ENCODE results near the gene UNC5A.

- TF ChIP-seq POLR2A (IDR thresholded peaks at IDR 0.05), result no peak
- TF ChIP-seq CTCF (IDR thresholded peaks at IDR 0.05), result no peak
- no peak for TF ChIP-seq EP300 (IDR thresholded peaks at IDR 0.05)
Measured at GRCh38 chr5:176773408-176774035, 36.8 kb upstream of the UNC5A start.
